ENCODE measurements around the gene WDR82.

WDR82 gene

DNA sequence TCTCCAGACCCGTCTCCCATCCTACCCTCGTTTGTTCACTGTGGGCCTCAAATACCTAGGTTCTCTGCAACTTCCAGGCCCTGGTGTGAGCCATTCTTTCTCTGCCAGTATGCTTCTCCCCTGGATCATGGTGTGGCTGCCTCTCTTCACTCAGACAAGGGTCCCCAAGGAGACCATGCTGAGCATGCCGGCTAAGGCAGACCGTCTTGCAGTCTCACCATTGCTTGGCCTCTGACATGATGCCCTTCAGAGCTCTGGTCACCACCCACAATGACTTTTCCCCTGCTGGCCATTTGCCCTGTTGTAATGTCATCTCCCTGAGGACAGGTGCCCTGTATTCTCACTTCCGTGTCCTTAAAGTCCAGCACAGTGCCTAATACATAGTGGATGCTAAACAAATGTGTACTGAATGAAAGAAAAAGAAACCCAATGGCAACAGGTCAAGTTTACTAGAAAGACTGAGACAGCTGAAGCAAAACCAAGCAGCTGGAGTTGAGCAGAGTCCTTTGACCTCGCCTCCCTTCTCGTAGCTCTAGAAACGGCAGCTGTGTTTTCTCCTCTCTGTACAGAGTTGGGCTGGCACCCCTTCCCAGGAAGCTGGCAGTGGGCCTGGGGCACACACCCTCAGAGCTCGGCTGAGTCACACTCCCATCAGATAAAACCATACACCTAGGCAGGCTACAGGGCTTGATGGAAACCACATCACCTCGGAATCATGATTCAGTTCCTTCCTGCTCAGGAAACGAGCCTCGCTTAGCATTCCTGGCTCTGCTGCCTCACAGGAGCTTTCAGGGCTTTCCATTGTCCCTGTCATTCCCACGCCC is 61.7 kb downstream of the WDR82 start:
- peak; percentile 31 for DNase-seq (ENCODE audit: low read depth)
- no peak for TF ChIP-seq MYC (IDR thresholded peaks at IDR 0.05; ENCODE audit: low read depth, low read length)
- TF ChIP-seq MAX (IDR thresholded peaks at IDR 0.05; ENCODE audit: low read depth, low read length) = no peak
- TF ChIP-seq POLR2A (IDR thresholded peaks at IDR 0.05; ENCODE audit: extremely low read depth, insufficient read length) = no peak
- TF ChIP-seq CTCF (IDR thresholded peaks at IDR 0.05; ENCODE audit: low read depth, low read length) = no peak
- no peak overlapping the region for H3K4me3 ChIP-seq (ENCODE audit: low read depth, low read length)

DNA sequence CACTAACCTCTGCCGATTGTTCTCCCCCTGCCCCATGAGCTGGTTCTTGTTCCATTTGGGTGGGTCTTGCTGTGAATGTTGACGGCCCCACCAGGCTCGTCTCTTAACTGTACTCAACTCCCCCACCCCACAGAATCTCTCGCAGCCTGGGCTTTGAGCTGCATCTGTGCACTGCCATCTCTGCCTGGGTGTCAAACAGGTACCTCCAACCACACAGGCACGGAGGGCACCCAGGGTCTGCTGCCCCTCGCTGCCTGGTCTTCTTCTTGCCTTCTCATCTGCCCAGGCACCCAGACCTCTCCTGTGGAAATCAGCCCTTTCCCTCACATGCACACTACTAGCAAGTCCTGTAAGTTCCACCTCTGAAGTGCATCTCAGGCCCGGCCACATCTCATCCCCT is 63.1 kb downstream of the WDR82 start:
- H3K4me3 ChIP-seq (ENCODE audit: low read depth, low read length) = no peak overlapping the region
- TF ChIP-seq POLR2A (IDR thresholded peaks at IDR 0.05; ENCODE audit: extremely low read depth, insufficient read length) (no peak), MYC (IDR thresholded peaks at IDR 0.05; ENCODE audit: low read depth, low read length) (no peak), CTCF (IDR thresholded peaks at IDR 0.05; ENCODE audit: low read depth, low read length) (no peak), MAX (IDR thresholded peaks at IDR 0.05; ENCODE audit: low read depth, low read length) (no peak)
- no peak for DNase-seq (ENCODE audit: low read depth)

- no peak for TF ChIP-seq CTCF (IDR thresholded peaks at IDR 0.05; ENCODE audit: low read depth, low read length)
- TF ChIP-seq MAX (IDR thresholded peaks at IDR 0.05; ENCODE audit: low read depth, low read length) = no peak
- TF ChIP-seq POLR2A (IDR thresholded peaks at IDR 0.05; ENCODE audit: extremely low read depth, insufficient read length) = no peak
- TF ChIP-seq MYC (IDR thresholded peaks at IDR 0.05; ENCODE audit: low read depth, low read length) = no peak
- no peak overlapping the region for H3K4me3 ChIP-seq (ENCODE audit: low read depth, low read length)
- no peak for DNase-seq (ENCODE audit: low read depth)
Observed at GRCh38 chr3:52213901-52214300, 64.5 kb downstream of the WDR82 start.

DNA sequence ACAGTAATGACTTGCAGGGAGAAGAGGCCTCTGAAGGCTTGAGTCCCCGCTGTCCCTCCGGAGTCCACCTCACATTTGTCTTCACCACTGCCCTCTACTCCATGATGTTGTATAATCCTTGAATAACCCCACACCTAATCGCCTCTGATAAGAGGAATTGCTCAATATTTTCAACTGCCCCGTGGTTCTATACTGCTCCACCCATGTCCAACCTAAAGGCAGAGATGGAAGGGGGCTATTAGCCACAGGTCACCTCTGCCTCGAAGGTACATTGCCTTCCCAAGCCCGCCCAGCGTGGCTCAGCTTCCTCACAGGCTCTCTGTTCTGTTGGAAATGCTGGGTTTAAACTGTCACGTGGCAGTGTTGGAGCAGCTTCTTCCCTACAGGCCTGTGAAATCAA is 65.4 kb downstream of the WDR82 start:
- no peak for TF ChIP-seq POLR2A (IDR thresholded peaks at IDR 0.05; ENCODE audit: extremely low read depth, insufficient read length)
- no peak for TF ChIP-seq CTCF (IDR thresholded peaks at IDR 0.05; ENCODE audit: low read depth, low read length)
- TF ChIP-seq MAX (IDR thresholded peaks at IDR 0.05; ENCODE audit: low read depth, low read length) = no peak
- no peak for TF ChIP-seq MYC (IDR thresholded peaks at IDR 0.05; ENCODE audit: low read depth, low read length)
- H3K4me3 ChIP-seq (ENCODE audit: low read depth, low read length) = no peak overlapping the region
- no peak for DNase-seq (ENCODE audit: low read depth)

DNA sequence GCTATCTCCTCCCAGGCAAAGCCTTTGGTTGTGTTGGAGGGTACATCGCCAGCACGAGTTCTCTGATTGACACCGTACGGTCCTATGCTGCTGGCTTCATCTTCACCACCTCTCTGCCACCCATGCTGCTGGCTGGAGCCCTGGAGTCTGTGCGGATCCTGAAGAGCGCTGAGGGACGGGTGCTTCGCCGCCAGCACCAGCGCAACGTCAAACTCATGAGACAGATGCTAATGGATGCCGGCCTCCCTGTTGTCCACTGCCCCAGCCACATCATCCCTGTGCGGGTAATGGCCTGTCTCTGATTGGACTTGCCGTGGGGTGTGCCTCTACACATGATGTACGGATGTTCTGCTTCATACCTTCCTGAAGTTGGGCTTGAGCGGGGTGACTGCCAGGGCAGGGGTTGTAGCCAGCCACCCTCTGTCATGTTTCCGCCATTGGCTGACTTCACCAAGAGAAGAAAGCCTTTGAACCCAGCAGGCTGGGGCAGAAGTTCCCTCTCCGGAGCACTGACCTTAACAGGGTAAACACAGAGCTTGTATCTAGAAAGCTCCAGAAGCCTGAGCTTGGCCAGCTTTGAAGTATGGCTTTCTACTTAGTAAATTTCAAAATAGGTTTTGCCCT is 67.1 kb downstream of the WDR82 start:
- TF ChIP-seq MYC (IDR thresholded peaks at IDR 0.05; ENCODE audit: low read depth, low read length) = no peak
- no peak for TF ChIP-seq CTCF (IDR thresholded peaks at IDR 0.05; ENCODE audit: low read depth, low read length)
- TF ChIP-seq POLR2A (IDR thresholded peaks at IDR 0.05; ENCODE audit: extremely low read depth, insufficient read length) = no peak
- no peak for TF ChIP-seq MAX (IDR thresholded peaks at IDR 0.05; ENCODE audit: low read depth, low read length)
- DNase-seq (ENCODE audit: low read depth) = no peak
- H3K4me3 ChIP-seq (ENCODE audit: low read depth, low read length) = no peak overlapping the region
